ENCODE measurements around the gene SMYD3. TPM values are rescaled to one million over a fixed set of nuclear protein-coding genes. Genes with fewer than 3 reads are reported as not detected.

Gene SMYD3
- total and polyA plus RNA-seq, 2 donors (not counting 1 experiment from before 2014, with no cell fraction given) = 9.7 to 37.2 TPM

- ATAC-seq (ENCODE audit: low read depth) (no peak), DNase-seq (no peak)
- Mint-ChIP-seq H3K27me3 (no peaks in the 10 kb centered on the region), H3K27ac (no peak overlapping the region), H3K4me1 (no peaks in the 10 kb centered on the region), H3K9me3 (ENCODE audit: insufficient read depth) (no peaks in the 10 kb centered on the region), H3K4me3 (no peak overlapping the region)
- Histone ChIP-seq H3K9me3 (ENCODE audit: control extremely low read depth in 1 of 3, control insufficient read depth in 2 of 3, insufficient read depth in 1 of 3, low read length in 2 of 3) (no peaks in the 10 kb centered on the region), H3K4me2 (replicated peaks; ENCODE audit: low read depth, low read length, poor library complexity, severe bottlenecking) (no peak overlapping the region), H2AFZ (ENCODE audit: insufficient read depth, low read depth, low read length, poor library complexity, severe bottlenecking) (no peak overlapping the region), H3K27ac (ENCODE audit: low read length in 2 of 2) (no peak overlapping the region), H4K20me1 (ENCODE audit: control insufficient read depth, insufficient read depth, low read length, poor library complexity, severe bottlenecking) (no peaks in the 10 kb centered on the region), H3K79me2 (ENCODE audit: control insufficient read depth, insufficient read depth, low read length) (no peaks in the 10 kb centered on the region), H3K4me3 (ENCODE audit: control extremely low read depth in 1 of 5, extremely low read depth in 1 of 5, insufficient read depth in 1 of 5, low read depth in 2 of 5, low read length in 4 of 5) (no peak overlapping the region), H3K4me1 (ENCODE audit: control insufficient read depth in 2 of 2, insufficient read depth in 2 of 2, low read length in 2 of 2) (no peaks in the 10 kb centered on the region), H3K9ac (ENCODE audit: low read length) (no peak overlapping the region), H3K36me3 (replicated peaks in 1 of 2; ENCODE audit: control extremely low read depth in 1 of 2, control insufficient read depth in 1 of 2, extremely low read depth in 1 of 2, insufficient read depth in 2 of 2, low read length in 1 of 2) (no peaks in the 10 kb centered on the region), H3K27me3 (replicated peaks in 1 of 4; ENCODE audit: control extremely low read depth in 1 of 4, control insufficient read depth in 3 of 4, insufficient read depth in 4 of 4, low read length in 3 of 4) (no peaks in the 10 kb centered on the region)
- ChIA-PET CTCF (no interaction called here), POLR2A (no interaction called here)
- intact Hi-C loops (cut with micrococcal nuclease) = no loop called here
- TF ChIP-seq CTCF (IDR thresholded peaks at IDR 0.05) (no peak), EZH2 (IDR thresholded peaks at IDR 0.05; ENCODE audit: borderline replicate concordance, insufficient read depth, low read depth, low read length, poor library complexity, severe bottlenecking) (no peak)
- WGBS (ENCODE audit: insufficient coverage) = 90% methylated on average over 2 of the region's 3 CpGs
These were observed 575.6 kb downstream of the SMYD3 start for GRCh38 chr1:245931450-245931849.

DNA sequence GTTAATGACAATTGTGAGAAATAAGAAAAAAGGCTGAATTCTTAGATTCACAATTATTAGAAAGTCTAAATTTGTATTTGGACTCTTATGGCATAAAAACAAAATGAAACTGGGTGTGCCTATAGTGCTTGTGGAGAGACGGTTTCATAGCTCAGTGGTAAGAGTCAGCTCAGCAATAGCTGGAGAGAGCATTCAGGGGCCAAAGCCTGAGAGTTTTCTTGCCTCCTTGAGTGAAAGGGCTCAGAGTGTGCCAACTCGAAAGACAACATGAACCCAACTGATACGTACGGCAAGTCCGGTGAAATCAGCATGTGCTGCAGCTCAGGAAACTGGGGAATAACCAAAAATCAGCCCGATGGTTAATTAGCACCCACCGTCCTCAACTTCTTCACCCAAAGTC, 577.9 kb downstream of the SMYD3 start:
- no peak for TF ChIP-seq EZH2 (IDR thresholded peaks at IDR 0.05; ENCODE audit: borderline replicate concordance, insufficient read depth, low read depth, low read length, poor library complexity, severe bottlenecking)
- TF ChIP-seq CTCF (IDR thresholded peaks at IDR 0.05) = no peak
- no peak overlapping the region for H3K4me3 ChIP-seq (ENCODE audit: control extremely low read depth in 1 of 5, extremely low read depth in 1 of 5, insufficient read depth in 1 of 5, low read depth in 2 of 5, low read length in 4 of 5)
- Mint-ChIP-seq H3K9me3 (ENCODE audit: insufficient read depth) (no peaks in the 10 kb centered on the region), H3K4me1 (no peaks in the 10 kb centered on the region), H3K4me3 (no peak overlapping the region), H3K27me3 (no peaks in the 10 kb centered on the region), H3K27ac (no peak overlapping the region)
- POLR2A ChIA-PET = no interaction called here
- no peaks in the 10 kb centered on the region for H4K20me1 ChIP-seq (ENCODE audit: control insufficient read depth, insufficient read depth, low read length, poor library complexity, severe bottlenecking)
- H3K27me3 ChIP-seq (replicated peaks in 1 of 4; ENCODE audit: control extremely low read depth in 1 of 4, control insufficient read depth in 3 of 4, insufficient read depth in 4 of 4, low read length in 3 of 4) = no peaks in the 10 kb centered on the region
- no peak for ATAC-seq (ENCODE audit: low read depth)
- CTCF ChIA-PET = interaction anchor here (1.6 kb wide), 1 partner anchor 14 kb away, joined by 3 read pairs; no protein-coding TSS in a partner anchor
- H2AFZ ChIP-seq (ENCODE audit: insufficient read depth, low read depth, low read length, poor library complexity, severe bottlenecking) = no peak overlapping the region
- DNase-seq = no peak
- H3K9me3 ChIP-seq (ENCODE audit: control extremely low read depth in 1 of 3, control insufficient read depth in 2 of 3, insufficient read depth in 1 of 3, low read length in 2 of 3) = no peaks in the 10 kb centered on the region
- 97% methylated on average over 5 of the region's 7 CpGs for WGBS (ENCODE audit: insufficient coverage)
- no peak overlapping the region for H3K9ac ChIP-seq (ENCODE audit: low read length)
- H3K36me3 ChIP-seq (replicated peaks in 1 of 2; ENCODE audit: control extremely low read depth in 1 of 2, control insufficient read depth in 1 of 2, extremely low read depth in 1 of 2, insufficient read depth in 2 of 2, low read length in 1 of 2) = peaks cover 2% of the 10 kb centered on the region in 2 experiments
- H3K4me1 ChIP-seq (ENCODE audit: control insufficient read depth in 2 of 2, insufficient read depth in 2 of 2, low read length in 2 of 2) = no peaks in the 10 kb centered on the region
- intact Hi-C loops (cut with micrococcal nuclease) = no loop called here
- no peaks in the 10 kb centered on the region for H3K79me2 ChIP-seq (ENCODE audit: control insufficient read depth, insufficient read depth, low read length)
- H3K4me2 ChIP-seq (replicated peaks; ENCODE audit: low read depth, low read length, poor library complexity, severe bottlenecking) = no peak overlapping the region
- H3K27ac ChIP-seq (ENCODE audit: low read length in 2 of 2) = no peak overlapping the region
